Esophagus muscularis mucosa (tissue), 4 donors: ENCODE measurements around the gene MYO1D.

Experiments used
- CTCF ChIP-seq, 3 experiments: fragments of 200-600 bp in 2 of 3; fragments of 450-650 bp in 1 of 3; sonication (generic) in 2 of 3; IDR thresholded peaks; one replicate each; pipeline ENCODE4 v1.5.1; 2017 to 2019; ENCODE audit warnings: antibody characterized with exemption in 3 of 3, mild to moderate bottlenecking in 2 of 3, moderate library complexity in 1 of 3
- EP300 ChIP-seq: sonication (generic); formaldehyde crosslinking; IDR thresholded peaks from one replicate; pipeline ENCODE4 v1.6.1; 2017; ENCODE audit warnings: antibody characterized with exemption
- POLR2A ChIP-seq: fragments of 450-650 bp; IDR thresholded peaks from one replicate; pipeline ENCODE4 v1.6.1; 2017; ENCODE audit warnings: antibody characterized with exemption, moderate library complexity, mild to moderate bottlenecking, low read depth

DNA sequence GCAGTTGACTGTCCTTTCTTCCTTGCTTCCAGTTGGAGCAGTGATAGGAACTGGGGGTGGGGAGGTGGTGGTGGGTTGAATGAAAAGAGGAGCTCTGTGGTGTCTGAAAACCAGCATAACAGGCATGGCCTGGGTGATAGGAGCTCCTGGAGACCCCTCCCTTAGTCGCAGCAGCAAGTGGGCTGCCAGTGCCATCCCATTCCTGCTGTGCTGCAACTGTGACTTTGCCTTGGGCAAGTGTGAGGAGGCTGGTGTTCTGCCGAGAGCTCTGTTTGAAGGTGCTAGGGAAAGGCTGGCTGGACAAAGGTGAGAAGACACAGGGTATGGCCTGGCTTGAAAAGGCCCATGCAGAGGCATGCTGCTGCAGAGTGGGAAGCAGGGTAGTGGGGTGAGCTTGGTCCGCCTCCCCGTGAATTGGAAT, 392.9 kb downstream of the MYO1D start:
- TF ChIP-seq EP300 = no peak
- TF ChIP-seq POLR2A = no peak
- no peak for TF ChIP-seq CTCF (IDR thresholded peaks at IDR 0.05)
